GF-D8 (cell line): ENCODE data around the gene AKR1B15.
A peak's percentile ranks its signal among the peaks of the same experiment; 100 is the strongest.
"Not testable (repeated sequence)": the region's sequence is repeated elsewhere in the genome, so short reads cannot be mapped to it uniquely, and the experiment has no call there.

ENCODE experiments used
- DNase-seq: peaks from one replicate; lab custom pipeline; 2025; lab: John Stamatoyannopoulos, UW

AKR1B15 gene

GRCh38 chr7:134563398-134563749 is 14.5 kb downstream of the AKR1B15 start:
- DNase-seq = not testable (repeated sequence)

- DNase-seq = no peak
Observed at GRCh38 chr7:134565643-134566136, 16.8 kb downstream of the AKR1B15 start.

GRCh38 chr7:134567368-134567767 is 18.5 kb downstream of the AKR1B15 start:
- no peak for DNase-seq

GRCh38 chr7:134569962-134570361 is 21.1 kb downstream of the AKR1B15 start:
- not testable (repeated sequence) for DNase-seq

- DNase-seq = no peak
Observed at GRCh38 chr7:134571101-134571500, 22.2 kb downstream of the AKR1B15 start.

GRCh38 chr7:134571746-134572461 is 23.0 kb downstream of the AKR1B15 start:
- no peak for DNase-seq

GRCh38 chr7:134574322-134574721 is 25.4 kb downstream of the AKR1B15 start:
- no peak for DNase-seq

- no peak for DNase-seq
Observed at GRCh38 chr7:134584290-134584689, 35.4 kb downstream of the AKR1B15 start.

- no peak for DNase-seq
Observed at GRCh38 chr7:134585897-134586296, 37.0 kb downstream of the AKR1B15 start.

GRCh38 chr7:134587750-134588149 is 38.8 kb downstream of the AKR1B15 start:
- DNase-seq = no peak

- no peak for DNase-seq
Observed at GRCh38 chr7:134589491-134589941, 40.6 kb downstream of the AKR1B15 start.

GRCh38 chr7:134593530-134594392 is 44.9 kb downstream of the AKR1B15 start:
- DNase-seq = peak; percentile 24

GRCh38 chr7:134594877-134595276 is 46.0 kb downstream of the AKR1B15 start:
- no peak for DNase-seq

- DNase-seq = no peak
Observed at GRCh38 chr7:134599371-134599770, 50.5 kb downstream of the AKR1B15 start.

GRCh38 chr7:134601459-134601858 is 52.5 kb downstream of the AKR1B15 start:
- DNase-seq = no peak

- DNase-seq = peak; percentile 78
Observed at GRCh38 chr7:134602881-134603451, 54.1 kb downstream of the AKR1B15 start.

- no peak for DNase-seq
Observed at GRCh38 chr7:134605978-134606923, 57.3 kb downstream of the AKR1B15 start.

GRCh38 chr7:134611611-134612151 is 62.8 kb downstream of the AKR1B15 start:
- no peak for DNase-seq

- DNase-seq = no peak
Observed at GRCh38 chr7:134612197-134612596, 63.3 kb downstream of the AKR1B15 start.

- no peak for DNase-seq
Observed at GRCh38 chr7:134613623-134614347, 64.9 kb downstream of the AKR1B15 start.

- DNase-seq = no peak
Observed at GRCh38 chr7:134616611-134617010, 67.7 kb downstream of the AKR1B15 start.
